ELR (cell line): ENCODE results near the gene TYROBP.
"Not testable (repeated sequence)": the region's sequence is repeated elsewhere in the genome, so short reads cannot be mapped to it uniquely, and the experiment has no call there.

Experiments used
- DNase-seq: peaks from one replicate; pipeline ENCODE4 v3.0.0-alpha.2; 2015; ENCODE audit warnings: low read depth

Gene TYROBP

GRCh38 chr19:35931874-35932202 lies 23.7 kb upstream of the TYROBP start:
- no peak for DNase-seq

GRCh38 chr19:35931161-35931873 lies 23.2 kb upstream of the TYROBP start:
- peak; percentile 99 for DNase-seq

- no peak for DNase-seq
Measured at GRCh38 chr19:35929876-35930275, 21.8 kb upstream of the TYROBP start.

- no peak for DNase-seq
Measured at GRCh38 chr19:35928507-35928906, 20.4 kb upstream of the TYROBP start.

- no peak for DNase-seq
Measured at GRCh38 chr19:35925501-35925900, 17.4 kb upstream of the TYROBP start.

GRCh38 chr19:35921012-35921411 lies 12.9 kb upstream of the TYROBP start:
- no peak for DNase-seq

- no peak for DNase-seq
Measured at GRCh38 chr19:35919306-35919705, 11.2 kb upstream of the TYROBP start.

GRCh38 chr19:35915443-35915842 lies 7.3 kb upstream of the TYROBP start:
- no peak for DNase-seq

GRCh38 chr19:35913589-35913988 lies 5.5 kb upstream of the TYROBP start:
- peak; percentile 50 for DNase-seq

GRCh38 chr19:35911790-35912189 lies 3.7 kb upstream of the TYROBP start:
- peak; percentile 34 for DNase-seq

GRCh38 chr19:35911173-35911572 lies 3.1 kb upstream of the TYROBP start:
- no peak for DNase-seq

- DNase-seq, result not testable (repeated sequence)
Measured at GRCh38 chr19:35910355-35910754, 2.3 kb upstream of the TYROBP start.

GRCh38 chr19:35909684-35910035 lies 1.6 kb upstream of the TYROBP start:
- DNase-seq, result no peak

GRCh38 chr19:35908973-35909683 lies 1.0 kb upstream of the TYROBP start:
- no peak for DNase-seq

- DNase-seq, result no peak
Measured at GRCh38 chr19:35907377-35907745, 734 bp downstream of the TYROBP start.

- peak; percentile 36 for DNase-seq
Measured at GRCh38 chr19:35905178-35905727, 2.8 kb downstream of the TYROBP start.

GRCh38 chr19:35904311-35905068 lies 3.6 kb downstream of the TYROBP start:
- DNase-seq, result no peak

GRCh38 chr19:35903550-35904179 lies 4.4 kb downstream of the TYROBP start:
- DNase-seq, result peak; percentile 89

- DNase-seq, result no peak
Measured at GRCh38 chr19:35902870-35903475, 5.1 kb downstream of the TYROBP start.

GRCh38 chr19:35901854-35902661 lies 6.0 kb downstream of the TYROBP start, which contains the start of gene HCST:
TSS of gene HCST (plus strand) at chr19:35902529. CDS start at chr19:35902594, 65 bp downstream.
- DNase-seq, result peak; percentile 49

- DNase-seq, result peak; percentile 75
Measured at GRCh38 chr19:35901055-35901644, 6.9 kb downstream of the TYROBP start.
